ENCODE measurements around the gene FLNB. TPM values are rescaled to one million over a fixed set of nuclear protein-coding genes. Genes with fewer than 3 reads are reported as not detected.

The FLNB gene
- total and polyA plus RNA-seq, 2 of the 4 experiments (the other 2 are of a cell fraction), result 78.0 to 136 TPM

GRCh38 chr3:58041826-58042324 is 33.7 kb downstream of the FLNB start:
- no TSS peak for BruUV-seq (replicated peaks)
- dilution Hi-C loops (cut with HindIII; ENCODE audit: low sequenced_read_pairs, unreplicated experiment), result no loop called here

More at GRCh38 chr3:58041826-58042324, 33.7 kb downstream of the FLNB start:
- 0 out of 2 replicates have a peak overlapping the region, but pooled peaks have one; percentile 62 for H3K14ac ChIP-seq (replicated peaks; ENCODE audit: low read depth, low read length)
- peak overlapping the region; percentile 24 for H3K23ac ChIP-seq (ENCODE audit: low read depth, low read length)
- TF ChIP-seq CTCF (conservative IDR thresholded peaks at IDR 0.05; ENCODE audit: low read depth, low read length) (no peak), BHLHE40 (IDR thresholded peaks at IDR 0.05; ENCODE audit: low read depth, low read length) (no peak), ELK1 (IDR thresholded peaks at IDR 0.05; ENCODE audit: borderline replicate concordance, low read depth, low read length) (no peak), CHD1 (IDR thresholded peaks at IDR 0.05; ENCODE audit: low read depth, low read length) (no peak), MAFK (IDR thresholded peaks at IDR 0.05; ENCODE audit: low read depth, low read length) (no peak), FOS (IDR thresholded peaks at IDR 0.05; ENCODE audit: low read depth, low read length) (no peak), USF2 (IDR thresholded peaks at IDR 0.05; ENCODE audit: low read depth, low read length) (no peak), SMC3 (IDR thresholded peaks at IDR 0.05; ENCODE audit: low read depth, low read length) (no peak), RCOR1 (IDR thresholded peaks at IDR 0.05; ENCODE audit: insufficient replicate concordance, low read length) (no peak)
- no peak overlapping the region for H2AFZ ChIP-seq (replicated peaks; ENCODE audit: low read length, poor library complexity)
- 0 out of 2 replicates have a peak overlapping the region, but pooled peaks have one; percentile 40 for H3K18ac ChIP-seq (ENCODE audit: low read depth, low read length)
- H3K4me3 ChIP-seq (ENCODE audit: insufficient read depth, low read depth, low read length), result no peak overlapping the region
- H2BK20ac ChIP-seq (ENCODE audit: low read depth, low read length), result peak overlapping the region; percentile 67; the same call in 1 of the 2 replicates
- in situ Hi-C loops (cut with MboI; ENCODE audit: low sequenced_read_pairs), result no loop called here
- POLR2A ChIA-PET (ENCODE audit: unreplicated experiment), result interaction anchor here (0.8 kb wide), 1 partner anchor 9 kb away, joined by 3 read pairs; no protein-coding TSS in a partner anchor
- no peak overlapping the region for H3K9ac ChIP-seq (ENCODE audit: low read depth, low read length)
- CTCF ChIA-PET, result interaction anchor here (0.6 to 1.2 kb wide), 7 partner anchors 10 to 267 kb away, joined by 3 read pairs; no protein-coding TSS in a partner anchor
- no peak overlapping the region; the same call in 2 of the 3 replicates for H2BK15ac ChIP-seq (ENCODE audit: low read depth, low read length)
- no peaks in the 10 kb centered on the region for H3K27me3 ChIP-seq (ENCODE audit: control insufficient read depth, insufficient read depth, low read length)
- H3K56ac ChIP-seq (ENCODE audit: extremely low read depth, insufficient read depth, low read length), result no peak overlapping the region
- H2AK9ac ChIP-seq (replicated peaks; ENCODE audit: low read depth, low read length, poor library complexity), result no peak overlapping the region
- WGBS, 2 experiments (ENCODE audit: extremely low coverage in 2 of 2, insufficient read length in 1 of 2), result no CpG with 5 or more reads among the region's 2 CpGs
- H2BK120ac ChIP-seq (ENCODE audit: low read depth, low read length), result peak overlapping the region; percentile 66
- no peak overlapping the region for H4K5ac ChIP-seq (ENCODE audit: low read depth, low read length)
- peaks cover 74% of the 10 kb centered on the region for H4K20me1 ChIP-seq (ENCODE audit: insufficient read depth, low read length)
- ATAC-seq (ENCODE audit: low read depth), result peak; percentile 49
- H3K4me2 ChIP-seq (ENCODE audit: low read depth, low read length), result peak overlapping the region; percentile 37
- H2BK5ac ChIP-seq (ENCODE audit: low read depth, low read length, poor library complexity, severe bottlenecking), result peak overlapping the region; percentile 72
- peak overlapping the region; percentile 28; the same call in 1 of the 2 replicates for H3K27ac ChIP-seq (ENCODE audit: insufficient read depth, low read length)
- no peaks in the 10 kb centered on the region for H3K9me3 ChIP-seq (ENCODE audit: control insufficient read depth, insufficient read depth, low read length)
- H4K8ac ChIP-seq (ENCODE audit: low read depth in 2 of 2, low read length in 2 of 2), result peak overlapping the region in 1 of 2 experiments; percentile 56; a peak in 1 of 4 replicates
- peaks cover 41% of the 10 kb centered on the region for H3K4me1 ChIP-seq (ENCODE audit: control insufficient read depth, insufficient read depth, low read length)
- peaks cover 46% of the 10 kb centered on the region for H3K9me1 ChIP-seq (ENCODE audit: insufficient read depth, low read length)
- intact Hi-C loops (cut with micrococcal nuclease), result loop anchor here (10.0 kb wide), 1 partner anchor 777 kb away; no protein-coding TSS in a partner anchor
- DNase-seq, result peak; percentile 90
- peaks cover 15 to 90% of the 10 kb centered on the region in 2 experiments for H3K79me1 ChIP-seq (ENCODE audit: low read depth in 1 of 2, low read length in 2 of 2)
- H3K36me3 ChIP-seq (ENCODE audit: control insufficient read depth, insufficient read depth, low read length), result no peaks in the 10 kb centered on the region
- H4K91ac ChIP-seq (ENCODE audit: insufficient read depth, low read depth, low read length), result peak overlapping the region; percentile 75; the same call in 1 of the 2 replicates
- peak overlapping the region; percentile 84; the same call in 1 of the 2 replicates for H3K4ac ChIP-seq (ENCODE audit: low read depth, low read length)
- peak overlapping the region; percentile 71; the same call in 1 of the 2 replicates for H2AK5ac ChIP-seq (ENCODE audit: low read depth, low read length)
